Liver (tissue), 9 donors: Measurements from ENCODE around the gene TNPO2. TPM values are rescaled to one million over a fixed set of nuclear protein-coding genes. Genes with fewer than 3 reads are reported as not detected.

ENCODE experiments used
- DNase-seq: peaks from one replicate; pipeline ENCODE4 v3.0.0-alpha.2; 2017; ENCODE audit warnings: low spot score
- H3K27ac ChIP-seq, 2 donors: one replicate each; pipeline ENCODE4 v1.7.0; 2013; ENCODE audit warnings: inconsistent platforms in 2 of 2, low read length in 2 of 2, control low read depth in 1 of 2, low read depth in 1 of 2, mild to moderate bottlenecking in 1 of 2
- H3K27me3 ChIP-seq, 4 donors: one replicate each; pipeline versions ENCODE4 v1.6.1 to v1.7.0; 2013; ENCODE audit warnings: low read length in 3 of 4, inconsistent platforms in 1 of 4, mild to moderate bottlenecking in 1 of 4, moderate library complexity in 1 of 4; ENCODE audit not compliant: control insufficient read depth in 4 of 4, insufficient read depth in 4 of 4
- H3K36me3 ChIP-seq, 4 donors: one replicate each; pipeline versions ENCODE4 v1.6.1 to v1.7.0; 2013; ENCODE audit warnings: low read length in 3 of 4, mild to moderate bottlenecking in 3 of 4, low read depth in 1 of 4, moderate library complexity in 1 of 4; ENCODE audit not compliant: control insufficient read depth in 4 of 4, insufficient read depth in 3 of 4
- H3K4me1 ChIP-seq, 4 donors: one replicate each; pipeline versions ENCODE4 v1.6.1 to v1.7.0; 2013; ENCODE audit warnings: low read length in 3 of 4, mild to moderate bottlenecking in 3 of 4, moderate library complexity in 1 of 4; ENCODE audit not compliant: control insufficient read depth in 4 of 4, insufficient read depth in 4 of 4
- H3K4me3 ChIP-seq, 3 donors: one replicate each; pipeline versions ENCODE4 v1.6.1 to v1.7.0; 2013; ENCODE audit warnings: low read length in 3 of 3, control low read depth in 1 of 3, low read depth in 1 of 3, mild to moderate bottlenecking in 1 of 3
- H3K9ac ChIP-seq, 2 donors: one replicate each; pipeline ENCODE4 v1.7.0; 2013; ENCODE audit warnings: low read length in 2 of 2, mild to moderate bottlenecking in 2 of 2, moderate library complexity in 2 of 2, control low read depth in 1 of 2, low read depth in 1 of 2
- H3K9me3 ChIP-seq, 4 donors: one replicate each; pipeline versions ENCODE4 v1.6.1 to v1.7.0; 2013; ENCODE audit warnings: low read length in 3 of 4; ENCODE audit not compliant: control insufficient read depth in 4 of 4
- ATF3 ChIP-seq: IDR thresholded peaks from 2 replicates; pipeline ENCODE4 v1.6.1; 2016; ENCODE audit warnings: antibody characterized with exemption
- CTCF ChIP-seq: fragments of 150-350 bp; IDR thresholded peaks from 2 replicates; pipeline ENCODE4 v1.5.1; 2017; ENCODE audit warnings: improper control_type of control experiment, low read depth, low read length; ENCODE audit not compliant: missing input control
- EGR1 ChIP-seq, 2 donors: IDR thresholded peaks; 2 replicates each; pipeline ENCODE4 v1.6.1; 2016 to 2018; ENCODE audit warnings: antibody characterized with exemption in 2 of 2, low read depth in 2 of 2
- FOXA1 ChIP-seq: IDR thresholded peaks from 2 replicates; pipeline ENCODE4 v1.6.1; 2016; ENCODE audit warnings: antibody characterized with exemption
- FOXA2 ChIP-seq: IDR thresholded peaks from 2 replicates; pipeline ENCODE4 v1.6.1; 2016; ENCODE audit warnings: antibody characterized with exemption
- GABPA ChIP-seq, 2 donors: IDR thresholded peaks in 1 of 2; conservative IDR thresholded peaks in 1 of 2; 2 replicates each; pipeline ENCODE4 v1.6.1; 2016; ENCODE audit warnings: antibody characterized with exemption in 2 of 2, mild to moderate bottlenecking in 1 of 2, moderate library complexity in 1 of 2
- HNF4A ChIP-seq, 2 donors: conservative IDR thresholded peaks; 2 replicates each; pipeline ENCODE4 v1.6.1; 2016; ENCODE audit warnings: antibody characterized with exemption in 2 of 2, mild to moderate bottlenecking in 2 of 2
- HNF4G ChIP-seq: IDR thresholded peaks from 2 replicates; pipeline ENCODE4 v1.6.1; 2016; ENCODE audit warnings: antibody characterized with exemption
- JUND ChIP-seq, 2 donors: IDR thresholded peaks; 2 replicates each; pipeline ENCODE4 v1.6.1; 2016; ENCODE audit warnings: antibody characterized with exemption in 2 of 2
- MAX ChIP-seq: IDR thresholded peaks from 2 replicates; pipeline ENCODE4 v1.6.1; 2016; ENCODE audit warnings: antibody characterized with exemption
- NR2F2 ChIP-seq: IDR thresholded peaks from 2 replicates; pipeline ENCODE4 v1.6.1; 2016; ENCODE audit warnings: antibody characterized with exemption
- RAD21 ChIP-seq, 2 donors: IDR thresholded peaks; 2 replicates each; pipeline ENCODE4 v1.6.1; 2016; ENCODE audit warnings: antibody characterized with exemption in 2 of 2, mild to moderate bottlenecking in 2 of 2
- REST ChIP-seq: IDR thresholded peaks from 2 replicates; pipeline ENCODE4 v1.6.1; 2016; ENCODE audit warnings: antibody characterized with exemption, mild to moderate bottlenecking
- RXRA ChIP-seq, 2 donors: IDR thresholded peaks; 2 replicates each; pipeline ENCODE4 v1.6.1; 2017 to 2018; ENCODE audit warnings: antibody characterized with exemption in 2 of 2, mild to moderate bottlenecking in 1 of 2
- SP1 ChIP-seq: IDR thresholded peaks from 2 replicates; pipeline ENCODE4 v1.6.1; 2018; ENCODE audit warnings: antibody characterized with exemption, mild to moderate bottlenecking
- TAF1 ChIP-seq: conservative IDR thresholded peaks from 2 replicates; pipeline ENCODE4 v1.6.1; 2016; ENCODE audit warnings: antibody characterized with exemption, mild to moderate bottlenecking
- YY1 ChIP-seq: IDR thresholded peaks from 2 replicates; pipeline ENCODE4 v1.6.1; 2016; ENCODE audit warnings: antibody characterized with exemption, mild to moderate bottlenecking
- ZBTB33 ChIP-seq: IDR thresholded peaks from 2 replicates; pipeline ENCODE4 v1.6.1; 2016; ENCODE audit warnings: antibody characterized with exemption
- whole genome bisulfite sequencing: extraction: QIAGEN DNeasy Blood & Tissue Kit; methylation state at CpG from one replicate; pipeline ENCODE4 v1.1.7; 2013; 5-methylcytosine and 5-hydroxymethylcytosine counted together
- polyA plus RNA-seq, 2 donors: library from polyadenylated mRNA; stranded (reverse) in 1 of 2; unstranded in 1 of 2; fragments of 200-250 nt in 1 of 2; fragments of >200 nt in 1 of 2; fragmentation: Nextera tagmentation in 1 of 2; extraction: Ambion mirVana in 1 of 2; gene quantifications; one replicate each; pipeline versions ENCODE4 v1.2.1 to v1.2.3, GENCODE V29; 2013 to 2015
- total RNA-seq, 2 donors: library from RNA; depleted of rRNA; stranded (reverse); fragments of >200 nt; gene quantifications; one replicate each; pipeline ENCODE4 v1.2.3, GENCODE V29; 2014
- donor health status: healthy.
- donor health status: healthy.
- donor health status: healthy.
- donor health status: healthy.
- donor health status: healthy.

The TNPO2 gene
- total and polyA plus RNA-seq, 4 donors = 6.3 to 22.2 (median 15.8) TPM

- TF ChIP-seq FOXA2 (no peak), HNF4A (conservative IDR thresholded peaks at IDR 0.05) (no peak)
Observed at GRCh38 chr19:12770922-12771321, 47.2 kb upstream of the TNPO2 start (continued).

GRCh38 chr19:12769689-12770088 is 46.0 kb upstream of the TNPO2 start:
- no peak for DNase-seq
- peaks cover 6 to 27% (median 9%) of the 10 kb centered on the region in 4 donors for H3K36me3 ChIP-seq
- no peak overlapping the region for H3K4me3 ChIP-seq
- H3K9me3 ChIP-seq = no peaks in the 10 kb centered on the region
- no peak for TF ChIP-seq HNF4G
- TF ChIP-seq YY1 = no peak
- TF ChIP-seq HNF4A (conservative IDR thresholded peaks at IDR 0.05) = no peak
- no peak for TF ChIP-seq MAX
- TF ChIP-seq RAD21 (IDR thresholded peaks at IDR 0.05) = no peak
- TF ChIP-seq JUND (IDR thresholded peaks at IDR 0.05) = no peak
- TF ChIP-seq RXRA (IDR thresholded peaks at IDR 0.05) = no peak
- no peak for TF ChIP-seq EGR1 (IDR thresholded peaks at IDR 0.05; ENCODE audit: low read depth in 2 of 2)
- no peak for TF ChIP-seq REST
- no peak for TF ChIP-seq FOXA1
- no peak for TF ChIP-seq NR2F2
- TF ChIP-seq FOXA2 = no peak
- TF ChIP-seq SP1 = no peak
- no peak for TF ChIP-seq TAF1
- TF ChIP-seq ZBTB33 = no peak
- TF ChIP-seq ATF3 = no peak
- TF ChIP-seq GABPA (IDR thresholded peaks at IDR 0.05 in 1 of 2, conservative IDR thresholded peaks at IDR 0.05 in 1 of 2) = no peak
- no peak for TF ChIP-seq CTCF
- H3K27ac ChIP-seq = no peak overlapping the region
- H3K27me3 ChIP-seq = no peaks in the 10 kb centered on the region
- H3K4me1 ChIP-seq = peaks cover under 1 to 9% (median 1%) of the 10 kb centered on the region in 4 donors
- no peak overlapping the region for H3K9ac ChIP-seq
- 78% methylated on average over 37 of the region's 37 CpGs for WGBS
